Measurements from ENCODE around the gene FTO.

DNA sequence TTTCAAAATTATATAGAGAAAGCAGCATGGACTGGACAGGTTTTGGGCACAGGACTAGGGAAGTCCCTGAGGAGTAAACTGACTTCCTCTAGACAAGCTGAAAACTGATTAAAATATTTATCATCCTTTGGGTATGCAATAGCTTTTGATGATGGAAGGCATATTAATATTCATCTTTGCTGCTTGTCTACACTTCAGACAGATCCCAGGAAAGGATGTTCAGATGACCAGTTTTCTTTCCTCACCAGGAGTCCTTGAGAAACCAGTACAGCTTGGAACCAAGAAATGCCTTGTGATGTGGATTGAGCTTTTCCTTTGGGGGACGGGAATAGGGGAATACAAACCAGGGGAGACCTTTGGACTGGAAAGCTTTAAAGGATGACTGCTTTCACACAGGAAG is 195.5 kb downstream of the FTO start:
- TF ChIP-seq, protein P1, sequence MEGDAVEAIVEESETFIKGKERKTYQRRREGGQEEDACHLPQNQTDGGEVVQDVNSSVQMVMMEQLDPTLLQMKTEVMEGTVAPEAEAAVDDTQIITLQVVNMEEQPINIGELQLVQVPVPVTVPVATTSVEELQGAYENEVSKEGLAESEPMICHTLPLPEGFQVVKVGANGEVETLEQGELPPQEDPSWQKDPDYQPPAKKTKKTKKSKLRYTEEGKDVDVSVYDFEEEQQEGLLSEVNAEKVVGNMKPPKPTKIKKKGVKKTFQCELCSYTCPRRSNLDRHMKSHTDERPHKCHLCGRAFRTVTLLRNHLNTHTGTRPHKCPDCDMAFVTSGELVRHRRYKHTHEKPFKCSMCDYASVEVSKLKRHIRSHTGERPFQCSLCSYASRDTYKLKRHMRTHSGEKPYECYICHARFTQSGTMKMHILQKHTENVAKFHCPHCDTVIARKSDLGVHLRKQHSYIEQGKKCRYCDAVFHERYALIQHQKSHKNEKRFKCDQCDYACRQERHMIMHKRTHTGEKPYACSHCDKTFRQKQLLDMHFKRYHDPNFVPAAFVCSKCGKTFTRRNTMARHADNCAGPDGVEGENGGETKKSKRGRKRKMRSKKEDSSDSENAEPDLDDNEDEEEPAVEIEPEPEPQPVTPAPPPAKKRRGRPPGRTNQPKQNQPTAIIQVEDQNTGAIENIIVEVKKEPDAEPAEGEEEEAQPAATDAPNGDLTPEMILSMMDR (IDR thresholded peaks at IDR 0.05), result no peak
- no peak for TF ChIP-seq POLR2A (IDR thresholded peaks at IDR 0.05)

All from uterus (tissue), 2 donors.